ENCODE data around the gene MEMO1.

GRCh38 chr2:31863867-31864266, 146.9 kb downstream of the MEMO1 start:
- no peak for TF ChIP-seq CTCF (IDR thresholded peaks at IDR 0.05)
- no peak for TF ChIP-seq EZH2 (IDR thresholded peaks at IDR 0.05; ENCODE audit: borderline replicate concordance, insufficient read depth, low read depth, low read length, poor library complexity, severe bottlenecking)
